A549 (cell line): ENCODE results near the gene SH3BP2. TPM values are rescaled to one million over a fixed set of nuclear protein-coding genes. Genes with fewer than 3 reads are reported as not detected.

Experiments
- ATAC-seq, 2 experiments: fragments of 200-7000 bp in 1 of 2; fragments of >200 bp in 1 of 2; cut with Nextera tagmentation in 1 of 2; cut with Tn5 transposase in 1 of 2; 3 replicates each; pipeline versions ENCODE4 v1.8.0 to v1.9.1; 2018 to 2020; ENCODE audit warnings: mild to moderate bottlenecking in 1 of 2, moderate library complexity in 1 of 2
- CTCF ChIA-PET: fragments of 300-600 bp; sonication (Branson Sonifier 250); formaldehyde crosslinking; extraction: SDS; loops from one replicate; lab custom pipeline; 2021; ENCODE audit warnings: antibody characterized with exemption, inconsistent platforms; lab: Yijun Ruan, JAX
- POLR2A ChIA-PET: fragments of 350-600 bp; formaldehyde crosslinking; extraction: SDS; loops from one replicate; lab custom pipeline; 2021; ENCODE audit warnings: antibody characterized with exemption, inconsistent platforms; lab: Yijun Ruan, JAX
- DNase-seq, 2 experiments: peaks; one replicate each; pipeline versions ENCODE4 v3.0.0 to v3.0.0-alpha.2; 2011 to 2016; ENCODE audit warnings: low read depth in 1 of 2, low spot score in 1 of 2
- FAIRE-seq: peaks from 2 replicates; lab custom pipeline; 2011; peaks lifted over from hg19 to GRCh38; lab: Jason Lieb, UNC
- H3K27ac ChIP-seq, 2 experiments: fragments of >200 bp; sonication (Bioruptor Twin); formaldehyde crosslinking; 3 replicates each; pipeline ENCODE4 v1.5.1; 2016 to 2017
- H3K4me1 ChIP-seq: fragments of >200 bp; sonication (Bioruptor Twin); formaldehyde crosslinking; 3 replicates; pipeline ENCODE4 v1.6.1; 2016
- H3K4me2 ChIP-seq: fragments of >200 bp; sonication (Bioruptor Twin); formaldehyde crosslinking; 3 replicates; pipeline ENCODE4 v1.6.1; 2016
- H3K4me3 ChIP-seq: fragments of >200 bp; sonication (Bioruptor Twin); formaldehyde crosslinking; 3 replicates; pipeline ENCODE4 v1.5.1; 2016
- H3K9me3 ChIP-seq: fragments of >200 bp; sonication (Bioruptor Twin); formaldehyde crosslinking; 3 replicates; pipeline ENCODE4 v1.6.1; 2016
- CBX8 ChIP-seq: fragments of 200-600 bp; sonication (generic); IDR thresholded peaks from 2 replicates; pipeline ENCODE4 v1.6.1; 2016
- CEBPB ChIP-seq, 2 experiments: fragments of >200 bp in 1 of 2; sonication (Bioruptor Twin) in 1 of 2; formaldehyde crosslinking in 1 of 2; IDR thresholded peaks; 2 replicates each; pipeline ENCODE4 v1.6.1; 2012 to 2016
- CHD4 ChIP-seq: fragments of 200-600 bp; sonication (generic); IDR thresholded peaks from 2 replicates; pipeline ENCODE4 v1.6.1; 2016; ENCODE audit warnings: antibody characterized with exemption, mild to moderate bottlenecking, borderline replicate concordance
- EP300 ChIP-seq, 2 experiments: fragments of >200 bp; sonication (Bioruptor Twin); formaldehyde crosslinking; IDR thresholded peaks; 2 replicates in 1 of 2; 3 replicates in 1 of 2; pipeline ENCODE4 v1.6.1; 2016 to 2017
- FOSB ChIP-seq: fragments of 250-450 bp; sonication (Bioruptor Pico); IDR thresholded peaks from 2 replicates; pipeline ENCODE4 v1.5.0; 2020; ENCODE audit warnings: mild to moderate bottlenecking, moderate library complexity
- FOSL2 ChIP-seq, 2 experiments: fragments of 450-650 bp in 1 of 2; fragments of >200 bp in 1 of 2; sonication (Bioruptor Twin) in 1 of 2; formaldehyde crosslinking; IDR thresholded peaks; 2 replicates each; pipeline versions ENCODE4 v1.5.0 to v1.6.1; 2016 to 2020; ENCODE audit warnings: mild to moderate bottlenecking in 1 of 2, moderate library complexity in 1 of 2
- FOXS1 ChIP-seq: fragments of 250-450 bp; sonication (Bioruptor Pico); IDR thresholded peaks from 2 replicates; pipeline ENCODE4 v1.5.0; 2020; ENCODE audit warnings: mild to moderate bottlenecking, moderate library complexity
- HDAC2 ChIP-seq: fragments of 200-600 bp; sonication (generic); IDR thresholded peaks from 2 replicates; pipeline ENCODE4 v1.6.1; 2016
- HEYL ChIP-seq: fragments of 250-450 bp; sonication (Bioruptor Pico); IDR thresholded peaks from 2 replicates; pipeline ENCODE4 v1.8.0; 2021; ENCODE audit warnings: mild to moderate bottlenecking, moderate library complexity
- HOXA7 ChIP-seq: fragments of 250-450 bp; sonication (Bioruptor Pico); IDR thresholded peaks from 2 replicates; pipeline ENCODE4 v1.5.0; 2020; ENCODE audit warnings: mild to moderate bottlenecking, moderate library complexity
- HOXB5 ChIP-seq: fragments of 250-450 bp; sonication (Bioruptor Pico); IDR thresholded peaks from 2 replicates; pipeline ENCODE4 v1.5.0; 2020; ENCODE audit warnings: mild to moderate bottlenecking, moderate library complexity
- JUN ChIP-seq, 2 experiments: fragments of >200 bp; sonication (Bioruptor Twin); formaldehyde crosslinking; IDR thresholded peaks; 2 replicates in 1 of 2; 3 replicates in 1 of 2; pipeline ENCODE4 v1.6.1; 2016 to 2017
- MAFK ChIP-seq: fragments of 450-650 bp; IDR thresholded peaks from 2 replicates; pipeline ENCODE4 v1.6.1; 2014; ENCODE audit not compliant: partially characterized antibody
- MYC ChIP-seq: IDR thresholded peaks from 2 replicates; pipeline ENCODE4 v1.6.1; 2012; ENCODE audit warnings: mild to moderate bottlenecking, inconsistent platforms, low read length, improper control_type of control experiment, borderline replicate concordance
- NFE2L2 ChIP-seq: fragments of 150-350 bp; conservative IDR thresholded peaks from 2 replicates; pipeline ENCODE4 v1.6.1; 2014; ENCODE audit warnings: low read length
- PHF8 ChIP-seq: fragments of 200-600 bp; sonication (generic); IDR thresholded peaks from 2 replicates; pipeline ENCODE4 v1.6.1; 2016; ENCODE audit warnings: low read depth, mild to moderate bottlenecking, antibody characterized with exemption, moderate library complexity, borderline replicate concordance
- POLR2A ChIP-seq: IDR thresholded peaks from 2 replicates; pipeline ENCODE4 v1.6.1; 2012; ENCODE audit warnings: mild to moderate bottlenecking, low read length
- RARB ChIP-seq: fragments of 250-450 bp; sonication (Bioruptor Pico); IDR thresholded peaks from 2 replicates; pipeline ENCODE4 v1.8.0; 2021; ENCODE audit warnings: mild to moderate bottlenecking, moderate library complexity
- ZC3H11A ChIP-seq: fragments of 450-650 bp; IDR thresholded peaks from 2 replicates; pipeline ENCODE4 v1.6.1; 2014; ENCODE audit warnings: antibody characterized with exemption, mild to moderate bottlenecking
- WGBS: methylation state at CpG from one replicate; pipeline ENCODE4 v1.1.6; 2017; ENCODE audit errors: missing lambda C conversion rate; 5-methylcytosine and 5-hydroxymethylcytosine counted together
- polyA plus RNA-seq, 4 experiments: library from polyadenylated mRNA; depleted of rRNA in 3 of 4; stranded (reverse); fragments of >200 nt; fragmentation: RNase III in 1 of 4; extraction: RNeasy Plus Mini Kit Qiagen cat#74134 plus additional on column Dnase treatment in 1 of 4; gene quantifications; 2 replicates in 3 of 4; 3 replicates in 1 of 4; pipeline ENCODE4 v1.2.3, GENCODE V29; 2011 to 2017
- TF ChIP-seq, protein P1 (sequence below): fragments of 150-350 bp; IDR thresholded peaks from 2 replicates; pipeline ENCODE4 v1.6.1; 2014; ENCODE audit warnings: low read depth, mild to moderate bottlenecking, low read length
- TF ChIP-seq, protein P2 (sequence below): fragments of 200-600 bp; sonication (generic); IDR thresholded peaks from 2 replicates; pipeline ENCODE4 v1.6.1; 2016; ENCODE audit warnings: antibody characterized with exemption, mild to moderate bottlenecking, moderate library complexity
- TF ChIP-seq, protein P3 (sequence below): fragments of 450-650 bp; IDR thresholded peaks from 2 replicates; pipeline ENCODE4 v1.6.1; 2014; ENCODE audit warnings: antibody characterized with exemption

Gene SH3BP2
- polyA plus RNA-seq, 2 of the 4 experiments (the other 2 are of a cell fraction), result 4.4 to 6.0 TPM

DNA sequence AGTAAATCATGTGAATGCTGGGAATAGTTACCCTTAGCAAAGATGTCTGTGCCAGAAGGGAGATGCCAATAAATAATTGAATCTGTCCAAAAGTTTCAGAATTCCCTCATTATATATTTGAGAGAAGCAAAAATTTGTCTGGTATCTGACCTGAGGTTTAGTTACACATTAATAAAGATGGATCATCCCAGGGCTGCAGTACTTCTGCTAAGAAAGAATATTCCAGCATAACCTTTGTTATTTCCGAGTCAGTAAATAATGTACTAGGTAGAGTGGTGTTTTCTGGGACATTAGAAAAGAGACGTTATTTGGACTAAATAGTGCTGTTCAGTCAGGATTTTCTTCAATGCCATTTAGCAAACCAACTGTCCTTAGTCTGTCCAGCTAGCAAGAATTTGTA, 77.2 kb downstream of the SH3BP2 start (continued):
- TF ChIP-seq CHD4, result no peak
- TF ChIP-seq MAFK, result no peak
- TF ChIP-seq JUN (IDR thresholded peaks at IDR 0.05), result no peak
- no peak for TF ChIP-seq ZC3H11A
- no peak for TF ChIP-seq FOSB (CRISPR knock-in tag)
- TF ChIP-seq, all 56 proteins: peak for 0

DNA sequence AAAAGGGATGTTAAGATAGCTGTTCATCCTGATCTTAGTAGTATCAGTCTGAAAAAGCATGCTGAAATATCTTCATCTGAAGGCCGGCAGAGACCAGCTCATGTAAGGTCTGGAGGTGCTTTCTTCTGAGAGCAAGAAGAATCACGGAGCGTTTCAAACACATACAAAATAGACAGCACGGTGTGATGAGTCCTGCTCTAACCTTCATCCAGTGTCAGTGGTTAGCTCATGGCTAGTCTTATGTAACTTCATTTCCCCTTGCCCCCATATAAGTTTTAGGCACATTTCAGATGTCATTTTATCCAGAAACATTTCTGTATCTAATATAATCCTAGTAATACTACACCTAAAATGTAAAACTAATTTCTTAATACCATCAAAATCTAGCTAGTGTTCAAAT, 78.6 kb downstream of the SH3BP2 start:
- 92% methylated on average over 4 of the region's 4 CpGs for WGBS
- CTCF ChIA-PET, result interaction anchor here (0.6 to 1.0 kb wide), 2 partner anchors 10 to 108 kb away, joined by 3 read pairs; no protein-coding TSS in a partner anchor
- ATAC-seq, result no peak

DNA sequence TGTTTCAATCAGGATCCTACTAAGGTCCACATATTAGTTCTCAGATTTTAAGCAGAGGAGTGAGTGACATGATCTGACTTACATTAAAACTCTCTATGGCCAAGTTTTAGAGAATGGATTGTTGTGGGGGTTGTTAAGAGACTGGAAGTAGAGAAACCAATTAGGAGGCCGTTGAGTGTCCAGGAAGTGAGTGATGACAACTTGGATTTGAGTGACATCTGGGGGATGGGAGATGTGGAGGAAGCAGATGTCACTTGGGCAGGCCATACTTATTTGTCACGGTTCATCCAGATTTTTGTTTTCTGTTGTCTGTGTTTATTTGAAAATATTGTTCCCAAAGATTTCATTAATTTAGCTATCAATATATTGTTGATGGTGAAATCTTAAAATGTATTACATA, 79.0 kb downstream of the SH3BP2 start:
- CTCF ChIA-PET, result interaction anchor here (1.0 kb wide), 1 partner anchor 108 kb away, joined by 3 read pairs; no protein-coding TSS in a partner anchor
- 66% methylated on average over 2 of the region's 2 CpGs for WGBS

More for the DNA sequence above, 78.6 kb downstream of the SH3BP2 start:
- POLR2A ChIA-PET, result interaction anchor here (0.5 kb wide), 1 partner anchor 99 kb away, joined by 4 read pairs; no protein-coding TSS in a partner anchor
- H3K4me3 ChIP-seq, result no peak overlapping the region
- H3K4me2 ChIP-seq, result no peak overlapping the region
- TF ChIP-seq FOSL2 (IDR thresholded peaks at IDR 0.05) (no peak), FOSL2 (CRISPR knock-in tag; IDR thresholded peaks at IDR 0.05) (no peak), FOXS1 (CRISPR knock-in tag) (no peak), CBX8 (no peak), FOSB (CRISPR knock-in tag) (no peak), NFE2L2 (no peak), CEBPB (IDR thresholded peaks at IDR 0.05) (no peak), PHF8 (no peak), HOXA7 (CRISPR knock-in tag) (no peak), EP300 (IDR thresholded peaks at IDR 0.05) (no peak), RARB (no peak), JUN (IDR thresholded peaks at IDR 0.05) (no peak), MYC (no peak)
- TF ChIP-seq, all 56 proteins: peak for 0
- Histone ChIP-seq H3K9me3 (no peaks in the 10 kb centered on the region), H3K4me1 (peaks cover 21% of the 10 kb centered on the region; the same call in 2 of the 3 replicates), H3K27ac (no peak overlapping the region)
- DNase-seq (no peak), FAIRE-seq (no peak)

More for the DNA sequence above, 79.0 kb downstream of the SH3BP2 start:
- FAIRE-seq, result no peak
- no peak for ATAC-seq
- no peak overlapping the region for H3K27ac ChIP-seq
- peaks cover 21% of the 10 kb centered on the region; the same call in 2 of the 3 replicates for H3K4me1 ChIP-seq
- H3K4me3 ChIP-seq, result no peak overlapping the region
- H3K9me3 ChIP-seq, result no peaks in the 10 kb centered on the region
- DNase-seq, result no peak
- H3K4me2 ChIP-seq, result no peak overlapping the region
- TF ChIP-seq, protein P1, sequence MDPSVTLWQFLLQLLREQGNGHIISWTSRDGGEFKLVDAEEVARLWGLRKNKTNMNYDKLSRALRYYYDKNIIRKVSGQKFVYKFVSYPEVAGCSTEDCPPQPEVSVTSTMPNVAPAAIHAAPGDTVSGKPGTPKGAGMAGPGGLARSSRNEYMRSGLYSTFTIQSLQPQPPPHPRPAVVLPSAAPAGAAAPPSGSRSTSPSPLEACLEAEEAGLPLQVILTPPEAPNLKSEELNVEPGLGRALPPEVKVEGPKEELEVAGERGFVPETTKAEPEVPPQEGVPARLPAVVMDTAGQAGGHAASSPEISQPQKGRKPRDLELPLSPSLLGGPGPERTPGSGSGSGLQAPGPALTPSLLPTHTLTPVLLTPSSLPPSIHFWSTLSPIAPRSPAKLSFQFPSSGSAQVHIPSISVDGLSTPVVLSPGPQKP, result no peak
- TF ChIP-seq HOXB5 (CRISPR knock-in tag) (no peak), HDAC2 (no peak), POLR2A (no peak), HEYL (CRISPR knock-in tag) (no peak), PHF8 (no peak), FOSB (CRISPR knock-in tag) (no peak)
- TF ChIP-seq, protein P2, sequence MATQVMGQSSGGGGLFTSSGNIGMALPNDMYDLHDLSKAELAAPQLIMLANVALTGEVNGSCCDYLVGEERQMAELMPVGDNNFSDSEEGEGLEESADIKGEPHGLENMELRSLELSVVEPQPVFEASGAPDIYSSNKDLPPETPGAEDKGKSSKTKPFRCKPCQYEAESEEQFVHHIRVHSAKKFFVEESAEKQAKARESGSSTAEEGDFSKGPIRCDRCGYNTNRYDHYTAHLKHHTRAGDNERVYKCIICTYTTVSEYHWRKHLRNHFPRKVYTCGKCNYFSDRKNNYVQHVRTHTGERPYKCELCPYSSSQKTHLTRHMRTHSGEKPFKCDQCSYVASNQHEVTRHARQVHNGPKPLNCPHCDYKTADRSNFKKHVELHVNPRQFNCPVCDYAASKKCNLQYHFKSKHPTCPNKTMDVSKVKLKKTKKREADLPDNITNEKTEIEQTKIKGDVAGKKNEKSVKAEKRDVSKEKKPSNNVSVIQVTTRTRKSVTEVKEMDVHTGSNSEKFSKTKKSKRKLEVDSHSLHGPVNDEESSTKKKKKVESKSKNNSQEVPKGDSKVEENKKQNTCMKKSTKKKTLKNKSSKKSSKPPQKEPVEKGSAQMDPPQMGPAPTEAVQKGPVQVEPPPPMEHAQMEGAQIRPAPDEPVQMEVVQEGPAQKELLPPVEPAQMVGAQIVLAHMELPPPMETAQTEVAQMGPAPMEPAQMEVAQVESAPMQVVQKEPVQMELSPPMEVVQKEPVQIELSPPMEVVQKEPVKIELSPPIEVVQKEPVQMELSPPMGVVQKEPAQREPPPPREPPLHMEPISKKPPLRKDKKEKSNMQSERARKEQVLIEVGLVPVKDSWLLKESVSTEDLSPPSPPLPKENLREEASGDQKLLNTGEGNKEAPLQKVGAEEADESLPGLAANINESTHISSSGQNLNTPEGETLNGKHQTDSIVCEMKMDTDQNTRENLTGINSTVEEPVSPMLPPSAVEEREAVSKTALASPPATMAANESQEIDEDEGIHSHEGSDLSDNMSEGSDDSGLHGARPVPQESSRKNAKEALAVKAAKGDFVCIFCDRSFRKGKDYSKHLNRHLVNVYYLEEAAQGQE, result no peak
- TF ChIP-seq, protein P3, sequence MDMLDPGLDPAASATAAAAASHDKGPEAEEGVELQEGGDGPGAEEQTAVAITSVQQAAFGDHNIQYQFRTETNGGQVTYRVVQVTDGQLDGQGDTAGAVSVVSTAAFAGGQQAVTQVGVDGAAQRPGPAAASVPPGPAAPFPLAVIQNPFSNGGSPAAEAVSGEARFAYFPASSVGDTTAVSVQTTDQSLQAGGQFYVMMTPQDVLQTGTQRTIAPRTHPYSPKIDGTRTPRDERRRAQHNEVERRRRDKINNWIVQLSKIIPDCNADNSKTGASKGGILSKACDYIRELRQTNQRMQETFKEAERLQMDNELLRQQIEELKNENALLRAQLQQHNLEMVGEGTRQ, result no peak
- POLR2A ChIA-PET, result interaction anchor here (0.5 kb wide), 1 partner anchor 99 kb away, joined by 4 read pairs; no protein-coding TSS in a partner anchor
